Epithelial cell of proximal tubule (primary cell): ENCODE data around the gene CRACR2B. TPM values are rescaled to one million over a fixed set of nuclear protein-coding genes. Genes with fewer than 3 reads are reported as not detected.
A peak's percentile ranks its signal among the peaks of the same experiment; 100 is the strongest.

Experiments
- DNase-seq: peaks from one replicate; pipeline ENCODE4 v3.0.0-alpha.2; 2011; ENCODE audit warnings: low read depth
- H3K4me3 ChIP-seq: 2 replicates; pipeline ENCODE4 v1.5.1; 2011; ENCODE audit warnings: low read depth, mild to moderate bottlenecking, low read length
- total RNA-seq: library from RNA; depleted of rRNA; stranded (reverse); fragments of >200 nt; gene quantifications from 2 replicates; pipeline ENCODE4 v1.2.3, GENCODE V29; 2015
- TF ChIP-seq, protein P1 (sequence below): conservative IDR thresholded peaks from 2 replicates; pipeline ENCODE4 v1.5.1; 2012; ENCODE audit warnings: low read depth, mild to moderate bottlenecking, low read length

The CRACR2B gene
- total RNA-seq, 1 donor from 2014 or later, result 55.7 TPM

GRCh38 chr11:839280-839623 lies 11.5 kb downstream of the CRACR2B start:
- no peak overlapping the region for H3K4me3 ChIP-seq
- TF ChIP-seq, protein P1, sequence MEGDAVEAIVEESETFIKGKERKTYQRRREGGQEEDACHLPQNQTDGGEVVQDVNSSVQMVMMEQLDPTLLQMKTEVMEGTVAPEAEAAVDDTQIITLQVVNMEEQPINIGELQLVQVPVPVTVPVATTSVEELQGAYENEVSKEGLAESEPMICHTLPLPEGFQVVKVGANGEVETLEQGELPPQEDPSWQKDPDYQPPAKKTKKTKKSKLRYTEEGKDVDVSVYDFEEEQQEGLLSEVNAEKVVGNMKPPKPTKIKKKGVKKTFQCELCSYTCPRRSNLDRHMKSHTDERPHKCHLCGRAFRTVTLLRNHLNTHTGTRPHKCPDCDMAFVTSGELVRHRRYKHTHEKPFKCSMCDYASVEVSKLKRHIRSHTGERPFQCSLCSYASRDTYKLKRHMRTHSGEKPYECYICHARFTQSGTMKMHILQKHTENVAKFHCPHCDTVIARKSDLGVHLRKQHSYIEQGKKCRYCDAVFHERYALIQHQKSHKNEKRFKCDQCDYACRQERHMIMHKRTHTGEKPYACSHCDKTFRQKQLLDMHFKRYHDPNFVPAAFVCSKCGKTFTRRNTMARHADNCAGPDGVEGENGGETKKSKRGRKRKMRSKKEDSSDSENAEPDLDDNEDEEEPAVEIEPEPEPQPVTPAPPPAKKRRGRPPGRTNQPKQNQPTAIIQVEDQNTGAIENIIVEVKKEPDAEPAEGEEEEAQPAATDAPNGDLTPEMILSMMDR, result no peak
- no peak for DNase-seq

- DNase-seq, result no peak
- peak overlapping the region; percentile 98 for H3K4me3 ChIP-seq
- TF ChIP-seq, protein P1, result peak; percentile 50
Measured at GRCh38 chr11:839875-840617, 12.3 kb downstream of the CRACR2B start.

- peak overlapping the region; percentile 98 for H3K4me3 ChIP-seq
- DNase-seq, result no peak
Measured at GRCh38 chr11:841981-842369, 14.3 kb downstream of the CRACR2B start.

GRCh38 chr11:842370-843002 lies 14.8 kb downstream of the CRACR2B start, which contains the start of the genes POLR2L and TSPAN4:
TSS of gene POLR2L (minus strand) at chr11:842529. CDS start at chr11:842508, 21 bp downstream.
TSS of gene TSPAN4 (plus strand) at chr11:842852. CDS start at chr11:850305, 7,453 bp downstream.
- TF ChIP-seq, protein P1, result no peak
- H3K4me3 ChIP-seq, result peak within 1 kb of the TSS; percentile 98
- no peak for DNase-seq

More at GRCh38 chr11:841981-842369, 14.3 kb downstream of the CRACR2B start:
- TF ChIP-seq, protein P1, result no peak

DNA sequence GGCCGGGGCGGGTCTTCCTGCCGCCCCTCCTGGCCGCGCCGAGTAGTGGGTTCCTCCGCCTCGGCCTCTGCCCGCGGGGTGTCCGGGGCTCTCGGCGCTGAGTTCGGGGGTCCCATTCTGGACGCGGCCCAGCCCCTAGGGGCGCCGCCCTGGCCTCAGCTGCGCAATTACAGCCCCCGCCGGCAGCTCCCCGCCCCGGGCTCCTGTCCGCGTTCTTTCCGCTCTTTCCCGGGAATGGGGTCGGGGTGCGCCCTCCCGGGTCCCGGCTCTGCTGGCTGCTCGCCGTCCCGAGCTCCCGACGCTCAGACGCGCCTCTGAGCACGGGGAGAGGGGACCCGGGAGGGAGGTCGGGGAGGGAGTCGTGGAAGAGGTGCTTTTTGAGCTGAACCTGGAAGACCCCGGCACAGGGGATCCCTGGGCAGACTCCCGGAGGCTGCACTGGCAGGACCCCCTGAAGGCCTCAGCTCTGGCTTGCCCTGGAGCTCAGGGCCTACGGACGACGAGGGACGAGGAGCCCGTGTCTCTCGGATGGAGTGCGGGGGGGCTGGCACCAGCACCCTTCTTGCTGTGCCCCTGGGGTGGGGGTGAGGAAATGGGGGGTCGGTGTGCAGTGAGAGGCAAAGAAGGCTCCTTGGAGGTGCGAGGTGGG lies 15.5 kb downstream of the CRACR2B start:
- peak overlapping the region; percentile 98 for H3K4me3 ChIP-seq
- no peak for DNase-seq
- TF ChIP-seq, protein P1, result no peak

GRCh38 chr11:843818-844692 lies 16.3 kb downstream of the CRACR2B start:
- TF ChIP-seq, protein P1, result no peak
- no peak for DNase-seq
- H3K4me3 ChIP-seq, result peak overlapping the region; percentile 98
